Stimulated activated CD8-positive, alpha-beta memory T cell treated with anti-CD3 and anti-CD28 coated beads, Interleukin-7, amount 100 ng/mL, for 48 hours (primary cell): ENCODE data around the gene OSBPL1A.

Source experiments
- DNase-seq, 2 donors: peaks; one replicate each; pipeline ENCODE4 v3.0.0-alpha.2; 2020; ENCODE audit warnings: low read depth in 1 of 2; ENCODE audit errors: extremely low read depth in 1 of 2

Gene OSBPL1A

GRCh38 chr18:24397694-24398368 is at the start of gene OSBPL1A:
Gene OSBPL1A (minus strand): TSS chr18:24397824. CDS start chr18:24377533, 20,291 bp downstream.
- peak; percentile 55 to 69 for DNase-seq

DNA sequence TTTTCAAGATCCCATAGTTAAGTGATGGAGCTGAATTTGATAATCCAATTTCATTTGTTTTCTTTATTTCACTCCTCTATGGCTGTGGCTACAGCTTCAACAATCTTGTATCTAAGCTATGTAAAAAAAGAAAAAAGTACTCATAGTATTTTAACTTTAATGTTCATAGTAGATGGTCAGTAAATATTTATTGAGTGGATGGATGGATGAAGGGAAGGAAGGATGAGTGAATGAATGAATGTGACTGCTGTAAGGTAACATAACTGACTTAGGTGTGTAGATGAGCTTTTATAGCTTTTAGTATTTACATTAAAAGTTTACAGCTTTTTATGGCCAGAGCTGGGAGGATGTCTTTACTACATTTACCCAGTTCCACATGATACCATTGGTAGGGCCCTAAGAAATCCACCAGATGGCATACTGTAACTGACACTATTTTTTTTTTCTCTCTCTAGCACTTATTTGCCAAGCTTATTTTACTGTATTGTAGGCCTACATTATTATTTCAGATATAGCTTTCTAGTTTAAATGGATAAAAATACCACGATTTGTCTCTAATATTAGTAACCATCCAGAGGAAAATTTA is 49.4 kb upstream of the OSBPL1A start:
- no peak for DNase-seq

GRCh38 chr18:24446453-24446852 is 48.8 kb upstream of the OSBPL1A start:
- DNase-seq: no peak

GRCh38 chr18:24443870-24444269 is 46.2 kb upstream of the OSBPL1A start:
- no peak for DNase-seq

DNA sequence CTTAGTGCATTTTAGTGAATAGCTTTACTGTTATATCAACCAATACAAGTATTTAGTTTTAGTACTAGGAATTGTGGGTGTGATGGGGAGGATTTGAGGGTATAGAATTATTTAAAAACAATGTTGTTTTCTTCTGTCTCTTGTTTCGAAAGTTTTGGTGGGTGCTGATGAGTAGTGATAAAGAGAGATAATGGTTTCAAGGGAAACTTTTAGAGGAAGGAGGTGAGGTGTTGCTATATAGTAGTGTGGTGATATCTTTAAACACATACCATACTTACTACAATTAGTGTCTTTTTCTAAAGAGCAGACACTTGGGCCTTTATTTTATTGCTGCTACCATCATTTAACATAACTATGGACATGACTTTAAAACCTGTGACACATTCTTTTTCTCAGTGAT is 39.3 kb upstream of the OSBPL1A start:
- no peak for DNase-seq

- no peak for DNase-seq
Measured at GRCh38 chr18:24432618-24433017, 35.0 kb upstream of the OSBPL1A start.

GRCh38 chr18:24429188-24429587 is 31.6 kb upstream of the OSBPL1A start:
- DNase-seq: no peak

GRCh38 chr18:24428709-24429108 is 31.1 kb upstream of the OSBPL1A start:
- no peak for DNase-seq

GRCh38 chr18:24427484-24427883 is 29.9 kb upstream of the OSBPL1A start:
- DNase-seq: no peak

DNA sequence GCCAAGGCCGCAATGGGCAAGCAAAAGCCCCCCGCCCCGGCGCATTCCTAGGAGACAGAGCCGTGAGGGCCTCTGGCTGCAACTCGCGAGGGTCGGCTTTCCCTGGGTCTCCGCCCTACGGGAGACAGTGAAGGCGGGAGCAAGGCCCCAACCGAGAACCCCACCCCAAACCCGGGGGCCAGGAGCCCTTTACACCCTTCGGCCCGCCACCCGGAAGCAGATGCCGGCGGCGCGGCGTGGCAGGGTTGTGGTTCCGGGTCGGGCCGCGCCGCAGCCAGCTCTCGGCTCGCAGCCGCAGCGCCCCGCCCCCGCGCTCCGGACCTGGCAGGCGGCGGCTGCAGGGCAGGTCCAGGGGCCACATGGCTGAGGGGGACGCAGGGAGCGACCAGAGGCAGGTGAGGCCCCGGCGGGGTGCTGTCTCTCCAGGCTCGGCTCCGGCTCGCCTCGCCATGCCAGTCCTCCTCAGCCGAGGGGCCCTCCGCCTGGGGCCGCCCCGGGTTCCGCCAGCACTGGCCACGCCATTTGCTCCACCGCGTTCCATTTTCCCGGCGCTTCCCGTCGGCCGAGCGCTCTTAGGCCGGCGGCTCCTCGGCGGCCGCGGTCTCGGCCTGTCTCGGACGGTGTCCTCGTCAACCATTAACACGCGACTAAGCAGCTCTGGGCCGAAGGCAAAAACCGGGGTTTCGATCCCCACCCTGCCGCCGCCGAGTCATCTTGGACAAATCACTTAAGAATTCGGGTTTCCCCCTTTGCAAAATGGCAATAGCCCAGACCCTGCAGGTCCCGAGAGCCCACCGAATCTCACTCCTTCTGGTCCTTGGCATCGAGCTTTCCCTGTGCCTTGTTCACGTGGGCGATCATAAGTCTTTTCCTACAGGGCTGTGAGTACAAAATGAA is 29.0 kb upstream of the OSBPL1A start, which contains the start of gene IMPACT:
IMPACT (plus strand) TSS at position 273 of the 897 bp plus-strand sequence; CDS start at position 360, 87 bp downstream.
- peak; percentile 52 to 53 for DNase-seq

DNA sequence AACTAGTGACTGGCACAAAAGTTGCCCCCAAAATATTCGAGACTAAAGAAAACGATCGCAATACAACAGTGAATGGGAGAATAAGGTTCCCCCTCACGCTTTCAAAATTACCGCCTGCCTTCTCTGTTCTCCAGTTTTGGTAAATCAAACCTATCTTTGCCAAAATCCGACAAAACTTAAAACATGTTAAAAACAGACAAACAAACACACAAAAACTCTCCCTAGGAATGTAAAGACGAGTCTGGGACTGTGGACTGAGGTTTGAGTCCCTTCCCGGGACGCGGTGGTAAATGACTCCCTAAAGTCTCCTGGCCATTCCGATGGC is 28.4 kb upstream of the OSBPL1A start:
- DNase-seq: no peak

GRCh38 chr18:24421831-24422230 is 24.2 kb upstream of the OSBPL1A start:
- DNase-seq: no peak

DNA sequence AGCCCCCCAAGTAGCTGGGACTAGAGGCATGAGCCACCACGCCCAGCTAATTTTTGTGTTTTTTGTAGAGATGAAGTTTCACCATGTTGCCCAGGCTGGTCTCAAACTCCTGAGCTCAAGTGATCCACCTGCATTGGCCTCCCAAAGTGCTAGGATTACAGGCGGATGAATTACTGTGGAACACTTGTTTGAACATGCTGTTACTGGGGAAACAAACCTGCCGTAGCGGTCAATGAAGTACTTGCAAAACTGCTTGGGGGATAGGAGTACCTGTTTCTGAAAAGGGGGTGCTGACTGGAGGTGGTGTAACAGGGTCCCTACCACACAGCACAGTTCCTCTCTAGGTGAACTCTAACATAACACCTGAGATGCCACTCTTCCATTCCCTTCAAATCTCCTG is 22.9 kb upstream of the OSBPL1A start:
- no peak for DNase-seq

DNA sequence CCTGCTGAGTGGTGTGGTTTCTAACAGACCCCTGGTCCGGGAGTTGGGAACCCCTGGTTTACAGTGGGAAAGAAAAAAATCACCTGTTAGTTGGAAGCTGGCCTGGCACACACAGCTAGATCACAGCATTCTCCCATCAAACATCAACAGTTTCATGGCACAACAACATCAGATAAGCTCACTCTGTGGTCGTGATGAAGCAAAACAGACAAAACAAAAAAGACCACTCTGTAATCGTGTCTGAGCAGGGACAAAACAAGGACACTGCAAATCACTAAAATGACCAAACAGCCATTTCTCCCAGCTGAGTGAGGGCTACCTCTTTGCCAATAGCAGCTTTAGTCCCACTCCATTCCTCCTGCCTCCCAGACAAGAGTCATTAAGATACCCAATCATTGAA is 19.9 kb upstream of the OSBPL1A start:
- DNase-seq: no peak

DNA sequence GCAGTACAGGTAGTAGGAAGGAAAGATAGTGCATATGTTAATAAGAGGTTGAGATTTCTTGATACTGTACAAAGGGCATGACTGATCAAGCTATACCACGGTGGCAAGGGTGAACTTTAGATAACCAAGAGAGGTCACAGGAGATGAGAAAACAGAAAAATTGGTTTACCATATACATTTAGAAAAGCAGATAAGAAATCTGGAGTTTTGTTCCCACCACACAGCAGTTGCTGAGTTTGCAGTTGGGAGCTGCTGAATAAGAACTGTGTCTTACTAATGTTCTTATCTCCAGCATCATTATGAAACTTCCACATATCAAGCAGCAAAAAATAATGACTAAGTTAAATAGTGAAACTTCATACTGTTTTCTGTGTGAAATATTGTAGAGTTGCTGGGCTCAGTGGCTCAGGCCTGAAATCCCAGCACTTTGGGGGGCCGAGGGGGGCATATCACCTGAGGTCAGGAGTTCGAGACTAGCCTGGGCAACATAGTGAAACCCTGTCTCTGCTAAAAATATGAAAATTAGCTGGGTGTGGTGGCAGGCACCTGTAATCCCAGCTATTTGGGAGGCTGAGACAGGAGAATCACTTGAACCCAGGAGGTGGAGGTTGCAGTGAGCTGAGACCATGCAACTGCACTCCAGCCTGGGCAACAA is 16.9 kb upstream of the OSBPL1A start:
- peak in 1 of 2 donors; percentile 45 for DNase-seq

DNA sequence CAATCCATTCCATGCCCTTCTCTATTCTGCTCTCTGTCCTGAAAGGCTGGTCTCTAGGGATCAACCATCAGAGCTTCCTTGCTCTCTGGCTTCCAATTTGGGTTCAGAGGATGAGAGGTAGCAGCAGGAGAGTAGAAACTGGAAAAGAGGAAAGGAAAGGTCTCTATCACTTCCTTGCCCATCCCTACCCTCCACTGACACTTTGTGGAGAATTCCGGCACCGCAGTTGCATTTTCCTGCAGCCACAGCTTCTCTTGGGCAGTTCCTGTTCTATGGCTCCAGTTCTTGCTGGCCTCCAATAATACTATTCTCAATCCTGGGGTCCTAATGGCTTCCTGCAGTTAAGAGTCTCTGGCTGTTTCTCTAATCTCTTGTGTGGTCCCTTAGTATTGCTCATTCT is 15.5 kb upstream of the OSBPL1A start:
- no peak for DNase-seq

- DNase-seq: no peak
Measured at GRCh38 chr18:24408496-24408895, 10.9 kb upstream of the OSBPL1A start.

GRCh38 chr18:24404591-24404990 is 7.0 kb upstream of the OSBPL1A start:
- DNase-seq: no peak

DNA sequence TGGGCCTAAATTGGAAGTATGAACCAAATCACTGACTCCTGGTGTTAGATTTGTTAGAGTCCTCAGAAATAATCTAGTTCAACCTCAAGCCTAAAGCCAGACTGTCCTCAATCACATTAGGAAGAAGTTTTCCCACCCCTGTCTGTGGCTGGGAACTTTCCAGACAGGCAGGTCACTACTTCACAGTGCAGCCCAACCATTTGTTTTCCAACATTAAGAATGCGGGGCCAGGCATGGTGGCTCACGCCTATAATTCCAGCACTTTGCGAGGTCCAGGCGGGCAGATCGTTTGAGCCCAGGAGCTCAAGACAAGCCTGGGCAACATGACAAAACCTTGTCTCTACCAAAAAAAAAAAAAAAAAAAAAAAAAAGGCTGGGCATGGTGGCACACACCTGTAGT is 5.5 kb upstream of the OSBPL1A start:
- no peak for DNase-seq

- DNase-seq: no peak
Measured at GRCh38 chr18:24402209-24402785, 4.7 kb upstream of the OSBPL1A start.

- no peak for DNase-seq
Measured at GRCh38 chr18:24400587-24400986, 3.0 kb upstream of the OSBPL1A start.
